Measurements from ENCODE around the gene GBE1. TPM values are rescaled to one million over a fixed set of nuclear protein-coding genes. Genes with fewer than 3 reads are reported as not detected.

Gene GBE1
- total RNA-seq, 2 experiments from 2014 or later: 3.7 to 4.4 TPM

- no peaks in the 10 kb centered on the region for H3K9me3 ChIP-seq (ENCODE audit: control insufficient read depth in 1 of 2, insufficient read depth in 1 of 2, low read length in 2 of 2)
- H3K27ac Mint-ChIP-seq: no peak overlapping the region
Observed at GRCh38 chr3:81709606-81710005, 51.8 kb downstream of the GBE1 start.

GRCh38 chr3:81707996-81708395, 53.4 kb downstream of the GBE1 start:
- Histone ChIP-seq H3K27ac (ENCODE audit: low read depth in 1 of 2, low read length in 2 of 2) (no peak overlapping the region), H3K4me3 (ENCODE audit: low read length) (no peak overlapping the region), H3K9me3 (ENCODE audit: control insufficient read depth in 1 of 2, insufficient read depth in 1 of 2, low read length in 2 of 2) (no peaks in the 10 kb centered on the region), H3K27me3 (ENCODE audit: control insufficient read depth in 1 of 2, insufficient read depth in 2 of 2, low read length in 2 of 2) (no peaks in the 10 kb centered on the region), H3K4me1 (ENCODE audit: insufficient read depth, low read length) (no peaks in the 10 kb centered on the region), H3K36me3 (ENCODE audit: insufficient read depth, low read length) (no peaks in the 10 kb centered on the region)
- Mint-ChIP-seq H3K4me1 (ENCODE audit: low read depth) (no peaks in the 10 kb centered on the region), H3K27ac (no peak overlapping the region), H3K4me3 (no peak overlapping the region), H3K36me3 (ENCODE audit: low read depth) (no peaks in the 10 kb centered on the region), H3K9me3 (no peaks in the 10 kb centered on the region), H3K27me3 (no peaks in the 10 kb centered on the region)
- ATAC-seq (ENCODE audit: poor library complexity) (no peak), DNase-seq (no peak)
- no peak for TF ChIP-seq CTCF (IDR thresholded peaks at IDR 0.05)
- intact Hi-C loops (cut with DNase I, micrococcal nuclease): no loop called here
- ChIA-PET CTCF (no interaction called here), POLR2A (no interaction called here)

More at GRCh38 chr3:81709606-81710005, 51.8 kb downstream of the GBE1 start:
- H3K27ac ChIP-seq (ENCODE audit: low read depth in 1 of 2, low read length in 2 of 2): no peak overlapping the region
- H3K27me3 Mint-ChIP-seq: no peaks in the 10 kb centered on the region
- no peaks in the 10 kb centered on the region for H3K4me1 ChIP-seq (ENCODE audit: insufficient read depth, low read length)
- no peaks in the 10 kb centered on the region for H3K36me3 Mint-ChIP-seq (ENCODE audit: low read depth)
- H3K4me3 ChIP-seq (ENCODE audit: low read length): no peak overlapping the region
- H3K4me1 Mint-ChIP-seq (ENCODE audit: low read depth): no peaks in the 10 kb centered on the region
- no peaks in the 10 kb centered on the region for H3K27me3 ChIP-seq (ENCODE audit: control insufficient read depth in 1 of 2, insufficient read depth in 2 of 2, low read length in 2 of 2)
- ATAC-seq (ENCODE audit: poor library complexity) (no peak), DNase-seq (no peak)
- no peak overlapping the region for H3K4me3 Mint-ChIP-seq
- intact Hi-C loops (cut with DNase I, micrococcal nuclease): no loop called here
- TF ChIP-seq CTCF (IDR thresholded peaks at IDR 0.05): no peak
- H3K36me3 ChIP-seq (ENCODE audit: insufficient read depth, low read length): no peaks in the 10 kb centered on the region
- H3K9me3 Mint-ChIP-seq: no peaks in the 10 kb centered on the region
- ChIA-PET POLR2A (no interaction called here), CTCF (no interaction called here)

- ChIA-PET CTCF (no interaction called here), POLR2A (no interaction called here)
- ATAC-seq (ENCODE audit: poor library complexity) (no peak), DNase-seq (no peak)
- Histone ChIP-seq H3K27ac (ENCODE audit: low read depth in 1 of 2, low read length in 2 of 2) (no peak overlapping the region), H3K4me1 (ENCODE audit: insufficient read depth, low read length) (no peaks in the 10 kb centered on the region), H3K36me3 (ENCODE audit: insufficient read depth, low read length) (no peaks in the 10 kb centered on the region), H3K27me3 (ENCODE audit: control insufficient read depth in 1 of 2, insufficient read depth in 2 of 2, low read length in 2 of 2) (no peaks in the 10 kb centered on the region), H3K4me3 (ENCODE audit: low read length) (no peak overlapping the region), H3K9me3 (ENCODE audit: control insufficient read depth in 1 of 2, insufficient read depth in 1 of 2, low read length in 2 of 2) (no peaks in the 10 kb centered on the region)
- Mint-ChIP-seq H3K9me3 (no peaks in the 10 kb centered on the region), H3K36me3 (ENCODE audit: low read depth) (peaks cover 9% of the 10 kb centered on the region), H3K4me3 (no peak overlapping the region), H3K4me1 (ENCODE audit: low read depth) (no peaks in the 10 kb centered on the region), H3K27ac (no peak overlapping the region), H3K27me3 (no peaks in the 10 kb centered on the region)
- TF ChIP-seq CTCF (IDR thresholded peaks at IDR 0.05): no peak
- intact Hi-C loops (cut with DNase I, micrococcal nuclease): no loop called here
Observed at GRCh38 chr3:81702126-81702525, 59.3 kb downstream of the GBE1 start.
